Stomach (tissue), 9 donors: ENCODE results near the gene RYR3. TPM values are rescaled to one million over a fixed set of nuclear protein-coding genes. Genes with fewer than 3 reads are reported as not detected.

Source experiments
- DNase-seq, 2 donors: peaks; one replicate each; pipeline versions ENCODE4 v3.0.0 to v3.0.0-alpha.2; 2013 to 2019
- H3K27ac ChIP-seq, 5 donors: fragments of 200-600 bp in 4 of 5; sonication (generic) in 4 of 5; one replicate each; pipeline ENCODE4 v1.5.1; 2013 to 2019; ENCODE audit warnings: mild to moderate bottlenecking in 1 of 5, moderate library complexity in 1 of 5
- H3K27me3 ChIP-seq, 3 donors: fragments of 200-600 bp; sonication (generic); one replicate each; pipeline ENCODE4 v1.5.1; 2017 to 2019; ENCODE audit warnings: mixed run types in 1 of 3
- H3K36me3 ChIP-seq, 4 donors: fragments of 200-600 bp; sonication (generic); 1 replicate in 3 of 4; 2 replicates in 1 of 4; pipeline ENCODE4 v1.5.1; 2016 to 2019
- H3K4me1 ChIP-seq, 4 donors: fragments of 200-600 bp; sonication (generic); one replicate each; pipeline ENCODE4 v1.5.1; 2016 to 2019
- H3K4me3 ChIP-seq, 4 donors: fragments of 200-600 bp; sonication (generic) in 3 of 4; one replicate each; pipeline ENCODE4 v1.5.1; 2016 to 2019; ENCODE audit warnings: mild to moderate bottlenecking in 1 of 4
- H3K9me3 ChIP-seq, 4 donors: fragments of 200-600 bp; sonication (generic); one replicate each; pipeline ENCODE4 v1.5.1; 2016 to 2019
- CTCF ChIP-seq, 7 experiments: fragments of 450-650 bp in 4 of 7; fragments of 200-600 bp in 3 of 7; sonication (generic) in 3 of 7; IDR thresholded peaks; one replicate each; pipeline ENCODE4 v1.5.1; 2016 to 2019; ENCODE audit warnings: antibody characterized with exemption in 7 of 7, control low read depth in 2 of 7, mild to moderate bottlenecking in 1 of 7
- EP300 ChIP-seq: sonication (generic); formaldehyde crosslinking; IDR thresholded peaks from one replicate; pipeline ENCODE4 v1.6.1; 2017; ENCODE audit warnings: antibody characterized with exemption
- POLR2A ChIP-seq, 4 donors: fragments of 450-650 bp; IDR thresholded peaks; one replicate each; pipeline ENCODE4 v1.6.1; 2016; ENCODE audit warnings: antibody characterized with exemption in 4 of 4, control low read depth in 2 of 4, mild to moderate bottlenecking in 1 of 4, moderate library complexity in 1 of 4
- POLR2AphosphoS5 ChIP-seq, 3 donors: sonication (generic); formaldehyde crosslinking; IDR thresholded peaks; one replicate each; pipeline ENCODE4 v1.6.1; 2016; ENCODE audit warnings: antibody characterized with exemption in 3 of 3
- WGBS, 5 donors: extraction: QIAGEN DNeasy Blood & Tissue Kit in 3 of 5; methylation state at CpG; one replicate each; pipeline versions ENCODE4 v1.1.5 to v1.1.7; 2013 to 2018; 5-methylcytosine and 5-hydroxymethylcytosine counted together
- intact Hi-C: fragments of 100-400 bp; cut with DNase I; formaldehyde crosslinking; loops from one replicate; pipeline ENCODE4 v1.15.1; 2023; ENCODE audit warnings: low total_unique reads
- polyA plus RNA-seq, 3 donors: library from polyadenylated mRNA; stranded (reverse); fragments of 200-250 nt; gene quantifications; one replicate each; pipeline ENCODE4 v1.2.3, GENCODE V29; 2013
- total RNA-seq, 5 donors: library from RNA; depleted of rRNA; stranded (reverse); fragments of >200 nt; gene quantifications; one replicate each; pipeline versions ENCODE4 v1.1.0 to v1.2.3, GENCODE V29; 2014 to 2016
- donor health status: healthy with polysubstance abuse.
- donor health status: Bipolar disorder and iron deficiency.
- donor health status: healthy.

Gene RYR3
- total and polyA plus RNA-seq, 8 donors: 0.12 to 36.2 (median 4.0) TPM

GRCh38 chr15:33716025-33716424, 405.3 kb downstream of the RYR3 start:
- no peak overlapping the region for H3K4me3 ChIP-seq
- 75 to 81% (median 77%) methylated on average over 5 of the region's 5 CpGs for WGBS, 5 donors
- H3K4me1 ChIP-seq: no peaks in the 10 kb centered on the region
- intact Hi-C loops: no loop called here
- no peak overlapping the region for H3K27ac ChIP-seq
- TF ChIP-seq EP300 (no peak), POLR2AphosphoS5 (IDR thresholded peaks at IDR 0.05) (no peak), CTCF (IDR thresholded peaks at IDR 0.05) (no peak), POLR2A (IDR thresholded peaks at IDR 0.05) (no peak)
- H3K27me3 ChIP-seq: no peaks in the 10 kb centered on the region
- H3K36me3 ChIP-seq: no peaks in the 10 kb centered on the region
- peaks cover 0 to 6% (median 0%) of the 10 kb centered on the region in 4 donors for H3K9me3 ChIP-seq
- no peak for DNase-seq

- Histone ChIP-seq H3K27ac (no peak overlapping the region), H3K9me3 (no peaks in the 10 kb centered on the region), H3K4me1 (no peaks in the 10 kb centered on the region), H3K4me3 (no peak overlapping the region), H3K36me3 (no peaks in the 10 kb centered on the region), H3K27me3 (no peaks in the 10 kb centered on the region)
- 81 to 93% (median 91%) methylated on average over 5 of the region's 5 CpGs for WGBS, 5 donors
- intact Hi-C loops: no loop called here
- no peak for DNase-seq
- TF ChIP-seq POLR2AphosphoS5 (IDR thresholded peaks at IDR 0.05): no peak
- no peak for TF ChIP-seq CTCF (IDR thresholded peaks at IDR 0.05)
- no peak for TF ChIP-seq POLR2A (IDR thresholded peaks at IDR 0.05)
- no peak for TF ChIP-seq EP300
Measured at GRCh38 chr15:33720952-33721351, 410.2 kb downstream of the RYR3 start.

- no peaks in the 10 kb centered on the region for H3K9me3 ChIP-seq
- H3K27me3 ChIP-seq: no peaks in the 10 kb centered on the region
- peaks cover 0 to 3% (median 0%) of the 10 kb centered on the region in 4 donors for H3K36me3 ChIP-seq
- intact Hi-C loops: no loop called here
- no peak for DNase-seq
- no peak for TF ChIP-seq POLR2AphosphoS5 (IDR thresholded peaks at IDR 0.05)
- no peak for TF ChIP-seq EP300
- TF ChIP-seq CTCF (IDR thresholded peaks at IDR 0.05): no peak
- no peak for TF ChIP-seq POLR2A (IDR thresholded peaks at IDR 0.05)
- no peak overlapping the region for H3K27ac ChIP-seq
- WGBS, 5 donors: 32 to 56% (median 52%) methylated on average over 2 of the region's 2 CpGs
- no peak overlapping the region for H3K4me3 ChIP-seq
- no peaks in the 10 kb centered on the region for H3K4me1 ChIP-seq
Measured at GRCh38 chr15:33722005-33722672, 411.4 kb downstream of the RYR3 start.

- TF ChIP-seq EP300 (no peak), CTCF (IDR thresholded peaks at IDR 0.05) (no peak), POLR2AphosphoS5 (IDR thresholded peaks at IDR 0.05) (no peak), POLR2A (IDR thresholded peaks at IDR 0.05) (no peak)
- Histone ChIP-seq H3K9me3 (no peaks in the 10 kb centered on the region), H3K27me3 (no peaks in the 10 kb centered on the region), H3K27ac (no peak overlapping the region), H3K4me3 (no peak overlapping the region), H3K36me3 (peaks cover 0 to 3% (median 0%) of the 10 kb centered on the region in 4 donors), H3K4me1 (no peaks in the 10 kb centered on the region)
- DNase-seq: no peak
- 88 to 95% (median 91%) methylated on average over 12 of the region's 12 CpGs for WGBS, 5 donors
- intact Hi-C loops: no loop called here
Measured at GRCh38 chr15:33722673-33723015, 411.9 kb downstream of the RYR3 start.
